ENCODE measurements around the gene NACC2.

Gene NACC2

GRCh38 chr9:136007934-136008692 is 87.0 kb downstream of the NACC2 start:
- no peak for DNase-seq

- DNase-seq = no peak
Measured at GRCh38 chr9:136007276-136007933, 87.7 kb downstream of the NACC2 start.

- DNase-seq = no peak
Measured at GRCh38 chr9:136006169-136006568, 88.9 kb downstream of the NACC2 start.

- DNase-seq = no peak
Measured at GRCh38 chr9:136004712-136005111, 90.4 kb downstream of the NACC2 start.

- DNase-seq = no peak
Measured at GRCh38 chr9:136004219-136004618, 90.9 kb downstream of the NACC2 start.

GRCh38 chr9:136003411-136004218 is 91.5 kb downstream of the NACC2 start:
- DNase-seq = no peak

- no peak for DNase-seq
Measured at GRCh38 chr9:136002881-136003280, 92.2 kb downstream of the NACC2 start.

- DNase-seq = no peak
Measured at GRCh38 chr9:136002215-136002614, 92.9 kb downstream of the NACC2 start.

- no peak for DNase-seq
Measured at GRCh38 chr9:136001231-136001630, 93.9 kb downstream of the NACC2 start.

- DNase-seq = no peak
Measured at GRCh38 chr9:135998410-135999071, 96.5 kb downstream of the NACC2 start.

- no peak for DNase-seq
Measured at GRCh38 chr9:135998016-135998380, 97.1 kb downstream of the NACC2 start.

GRCh38 chr9:135997090-135998015 is 97.7 kb downstream of the NACC2 start:
- DNase-seq = no peak

GRCh38 chr9:135995816-135996215 is 99.3 kb downstream of the NACC2 start:
- no peak for DNase-seq

- DNase-seq = no peak
Measured at GRCh38 chr9:135994501-135995192, 100.4 kb downstream of the NACC2 start.

- no peak for DNase-seq
Measured at GRCh38 chr9:135993765-135994500, 101.2 kb downstream of the NACC2 start.

- DNase-seq = no peak
Measured at GRCh38 chr9:135993409-135993742, 101.7 kb downstream of the NACC2 start.

GRCh38 chr9:135992486-135993408 is 102.3 kb downstream of the NACC2 start:
- DNase-seq = peak in 2 of 4 experiments; percentile 20 to 30

- no peak for DNase-seq
Measured at GRCh38 chr9:135991771-135992170, 103.3 kb downstream of the NACC2 start.

Data from activated naive CD4-positive, alpha-beta T cell (primary cell).